K562 (cell line): ENCODE measurements around the gene DDX41. TPM values are rescaled to one million over a fixed set of nuclear protein-coding genes. Genes with fewer than 3 reads are reported as not detected.

ENCODE experiments used
- ATAC-seq: fragments of 200-7000 bp; cut with Tn5 transposase; 3 replicates; pipeline ENCODE4 v1.9.1; 2020; ENCODE audit warnings: moderate library complexity
- BruUV-seq: library from RNA; stranded (reverse); fragments of 400-500 nt; replicated peaks from 2 replicates; lab custom pipeline; 2021; lab: Mats Ljungman, UMichigan
- CTCF ChIA-PET: fragments of 300-600 bp; formaldehyde crosslinking; extraction: SDS; loops from one replicate; lab custom pipeline; 2021; ENCODE audit warnings: low intra/inter-chr PET ratio; lab: Yijun Ruan, JAX
- POLR2A ChIA-PET: fragments of 300-600, 350-650 bp; sonication (Branson Sonifier 250); formaldehyde crosslinking; extraction: SDS; loops from one replicate; lab custom pipeline; 2021; ENCODE audit warnings: antibody characterized with exemption, inconsistent platforms; lab: Yijun Ruan, JAX
- DNase-seq, 4 experiments: peaks; one replicate each; pipeline versions ENCODE4 v3.0.0 to v3.0.0-alpha.2; 2011 to 2018; ENCODE audit warnings: low spot score in 3 of 4, mixed read lengths in 3 of 4; ENCODE audit errors: extremely low read depth in 1 of 4
- FAIRE-seq: peaks from 2 replicates; lab custom pipeline; 2011; peaks lifted over from hg19 to GRCh38; lab: Jason Lieb, UNC
- H2AFZ ChIP-seq: 2 replicates; pipeline ENCODE4 v1.6.0; 2011; ENCODE audit warnings: low read depth, low read length, control low read depth, inconsistent platforms
- H3K27ac ChIP-seq: fragments of 200-600 bp; 3 replicates; pipeline ENCODE4 v1.8.0; 2011; ENCODE audit warnings: low read depth, mild to moderate bottlenecking, control low read depth, inconsistent platforms, low read length, moderate library complexity, mixed read lengths; ENCODE audit errors: extremely low read depth
- H3K27me3 ChIP-seq, 2 experiments: fragments of 300-600 bp in 1 of 2; 2 replicates in 1 of 2; 3 replicates in 1 of 2; pipeline versions ENCODE4 v1.6.0 to v1.8.0; 2011; ENCODE audit warnings: inconsistent platforms in 2 of 2, low read length in 2 of 2, mild to moderate bottlenecking in 1 of 2, mixed read lengths in 1 of 2, moderate library complexity in 1 of 2; ENCODE audit not compliant: control insufficient read depth in 2 of 2, insufficient read depth in 2 of 2
- H3K36me3 ChIP-seq: fragments of 300-600 bp; 3 replicates; pipeline ENCODE4 v1.8.0; 2011; ENCODE audit warnings: mild to moderate bottlenecking, low read length, inconsistent platforms; ENCODE audit not compliant: control insufficient read depth, insufficient read depth
- H3K4me1 ChIP-seq, 2 experiments: fragments of 200-600 bp in 1 of 2; replicated peaks in 1 of 2; 2 replicates in 1 of 2; 3 replicates in 1 of 2; pipeline versions ENCODE4 v1.5.1 to v1.8.0; 2011; ENCODE audit warnings: inconsistent platforms in 2 of 2, low read length in 2 of 2, mild to moderate bottlenecking in 1 of 2, mixed read lengths in 1 of 2, moderate library complexity in 1 of 2; ENCODE audit not compliant: control insufficient read depth in 2 of 2, insufficient read depth in 2 of 2
- H3K4me2 ChIP-seq: 2 replicates; pipeline ENCODE4 v1.6.1; 2011; ENCODE audit warnings: low read length, control low read depth, inconsistent platforms, mixed read lengths; ENCODE audit not compliant: insufficient read depth
- H3K4me3 ChIP-seq: fragments of 200-600 bp; sonication (generic), shearing (Covaris generic); 2 replicates; pipeline ENCODE4 v1.5.1; 2016; ENCODE audit warnings: control low read depth, inconsistent platforms
- H3K79me2 ChIP-seq: fragments of 200-600 bp; 3 replicates; pipeline ENCODE4 v1.8.0; 2011; ENCODE audit warnings: low read length, inconsistent platforms; ENCODE audit not compliant: control insufficient read depth, insufficient read depth
- H3K9ac ChIP-seq, 2 experiments: 2 replicates each; pipeline versions ENCODE4 v1.6.0 to v1.6.1; 2011; ENCODE audit warnings: low read depth in 2 of 2, low read length in 2 of 2, control low read depth in 1 of 2, inconsistent platforms in 1 of 2, mild to moderate bottlenecking in 1 of 2, mixed read lengths in 1 of 2; ENCODE audit not compliant: insufficient read depth in 1 of 2
- H3K9me1 ChIP-seq: one replicate; pipeline ENCODE4 v1.6.0; 2011; ENCODE audit warnings: inconsistent platforms, mild to moderate bottlenecking, low read length, moderate library complexity; ENCODE audit not compliant: control insufficient read depth, insufficient read depth
- H3K9me3 ChIP-seq: replicated peaks from 2 replicates; pipeline ENCODE4 v1.5.1; 2011; ENCODE audit warnings: low read depth, low read length, inconsistent platforms; ENCODE audit not compliant: control insufficient read depth, insufficient read depth
- H4K20me1 ChIP-seq: replicated peaks from 2 replicates; pipeline ENCODE4 v1.6.1; 2011; ENCODE audit warnings: low read length, inconsistent platforms, mixed read lengths; ENCODE audit not compliant: control insufficient read depth, insufficient read depth
- CSDE1 ChIP-seq, 2 experiments: fragments of 450-650 bp; IDR thresholded peaks; 2 replicates each; pipeline ENCODE4 v1.6.1; 2016; ENCODE audit warnings: mild to moderate bottlenecking in 1 of 2
- E2F1 ChIP-seq: sonication (generic); formaldehyde crosslinking; IDR thresholded peaks from 2 replicates; pipeline ENCODE4 v1.8.1; 2023; ENCODE audit warnings: mild to moderate bottlenecking, missing genetic modification reagents, moderate library complexity
- PCBP2 ChIP-seq: fragments of 200-400 bp; formaldehyde crosslinking; IDR thresholded peaks from 2 replicates; pipeline ENCODE4 v1.6.1; 2018; ENCODE audit warnings: low read length, low read depth, mild to moderate bottlenecking, moderate library complexity; ENCODE audit not compliant: poor library complexity, severe bottlenecking
- SIN3B ChIP-seq: fragments of 450-650 bp; IDR thresholded peaks from 2 replicates; pipeline ENCODE4 v1.6.1; 2017; ENCODE audit warnings: low read depth, mild to moderate bottlenecking, moderate library complexity
- USF2 ChIP-seq: sonication (generic); formaldehyde crosslinking; IDR thresholded peaks from 2 replicates; pipeline ENCODE4 v1.5.0; 2020; ENCODE audit warnings: missing genetic modification reagents
- ZFX ChIP-seq: sonication (generic); formaldehyde crosslinking; IDR thresholded peaks from 2 replicates; pipeline ENCODE4 v1.8.0; 2022; ENCODE audit warnings: mild to moderate bottlenecking, missing genetic modification reagents, moderate library complexity
- ZNF280B ChIP-seq: fragments of 250-450 bp; sonication (Bioruptor Pico); IDR thresholded peaks from 2 replicates; pipeline ENCODE4 v1.5.1; 2021; ENCODE audit warnings: mild to moderate bottlenecking
- ZNF282 ChIP-seq: sonication (generic); formaldehyde crosslinking; IDR thresholded peaks from 2 replicates; pipeline ENCODE4 v1.8.1; 2023; ENCODE audit warnings: missing genetic modification reagents
- ZNF717 ChIP-seq: fragments of 250-450 bp; sonication (Bioruptor Pico); IDR thresholded peaks from 2 replicates; pipeline ENCODE4 v1.5.0; 2021
- WGBS: fragments of 100-300 bp; shearing (Covaris generic); methylation state at CpG from one replicate; pipeline ENCODE4 v1.1.6; 2016; ENCODE audit warnings: low coverage, mixed read lengths; ENCODE audit not compliant: insufficient coverage; ENCODE audit errors: missing lambda C conversion rate; 5-methylcytosine and 5-hydroxymethylcytosine counted together
- in situ Hi-C: fragments of 300-500 bp; cut with MboI; formaldehyde crosslinking; loops from 4 replicates; pipeline ENCODE4 v1.15.0; 2018; ENCODE audit warnings: inconsistent platforms, mixed read lengths
- intact Hi-C: fragments of 100-400 bp; cut with micrococcal nuclease; formaldehyde crosslinking; loops from 2 replicates; pipeline ENCODE4 v1.14.2; 2022
- polyA plus RNA-seq, 8 experiments: library from polyadenylated mRNA; depleted of rRNA in 4 of 8; stranded (reverse) in 5 of 8; unstranded in 3 of 8; fragments of >200 nt; fragmentation: Nextera tagmentation in 2 of 8; fragmentation: Illumina TruSeq in 1 of 8; extraction: Ambion mirVana in 2 of 8; extraction: Trizol in 1 of 8; gene quantifications; 2 replicates each; pipeline versions ENCODE4 v1.2.1 to v1.2.3, GENCODE V29; 2011 to 2014; ENCODE audit warnings: inconsistent platforms in 1 of 8, missing spikeins in 1 of 8
- total RNA-seq, 7 experiments: library from RNA; depleted of rRNA in 6 of 7; stranded (reverse); fragments of >200 nt in 6 of 7; fragmentation: Illumina TruSeq in 2 of 7; extraction: Trizol in 2 of 7; gene quantifications; 2 replicates each; pipeline versions ENCODE4 v1.2.1 to v1.2.3, GENCODE V29; 2011 to 2021; ENCODE audit warnings: low replicate concordance in 1 of 7
- TF ChIP-seq, protein P1 (sequence below): fragments of 250-450 bp; sonication (Bioruptor Pico); IDR thresholded peaks from 2 replicates; pipeline ENCODE4 v1.8.0; 2022; ENCODE audit warnings: moderate library complexity, mild to moderate bottlenecking, inconsistent platforms

The DDX41 gene
- total and polyA plus RNA-seq, 9 of the 15 experiments (the other 6 are each of a cell fraction or from before 2014, with no cell fraction given): 38.2 to 284 (median 116) TPM

DNA sequence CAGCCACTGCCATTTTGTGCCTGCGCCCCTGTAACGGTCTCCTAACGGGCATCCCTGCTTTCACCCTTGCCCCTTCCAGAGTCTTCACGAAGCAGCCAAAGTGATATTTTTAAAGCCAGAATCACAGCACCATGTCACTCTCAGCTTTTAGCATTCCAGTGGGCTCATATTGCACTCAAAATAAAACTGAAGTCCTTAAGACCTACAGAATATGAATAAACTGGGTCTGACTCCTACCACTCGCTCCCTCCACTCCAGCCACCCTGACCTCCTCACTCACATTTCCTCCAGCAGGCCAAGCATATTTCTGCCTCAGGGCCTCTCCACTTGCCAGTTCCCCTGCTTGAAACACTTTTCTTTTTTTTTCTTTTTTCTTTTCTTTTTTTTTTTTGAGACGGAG is 16.9 kb downstream of the DDX41 start:
- H3K36me3 ChIP-seq: peaks cover 18% of the 10 kb centered on the region; the same call in 2 of the 3 replicates
- in situ Hi-C loops: no loop called here
- ATAC-seq (no peak), DNase-seq (no peak), FAIRE-seq (no peak)
- no peak overlapping the region for H3K27ac ChIP-seq
- ChIA-PET CTCF (interaction anchor here (0.7 to 2.4 kb wide), 3 partner anchors 8 to 96 kb away, joined by 3 to 19 read pairs (median 3); no protein-coding TSS in a partner anchor), POLR2A (interaction anchor here (2.7 kb wide), 1 partner anchor 9 kb away, joined by 26 read pairs; the partner anchor contains the start of gene DOK3)
- no TSS peak for BruUV-seq
- no peak overlapping the region for H2AFZ ChIP-seq
- H4K20me1 ChIP-seq: no peaks in the 10 kb centered on the region; the same call in 1 of the 2 replicates
- 89% methylated on average over 6 of the region's 6 CpGs for WGBS
- no peak overlapping the region for H3K4me2 ChIP-seq
- H3K9me3 ChIP-seq: no peaks in the 10 kb centered on the region
- H3K4me1 ChIP-seq: peaks cover 35 to 82% of the 10 kb centered on the region in 2 experiments
- H3K9ac ChIP-seq: no peak overlapping the region
- intact Hi-C loops: loop anchor here (2.0 to 5.0 kb wide), 2 partner anchors 95 to 183 kb away; no protein-coding TSS in a partner anchor
- H3K9me1 ChIP-seq: no peaks in the 10 kb centered on the region
- H3K79me2 ChIP-seq: peaks cover 29% of the 10 kb centered on the region
- H3K4me3 ChIP-seq: no peak overlapping the region
- no peaks in the 10 kb centered on the region for H3K27me3 ChIP-seq
- TF ChIP-seq PCBP2 (no peak), ZFX (no peak), ZNF280B (CRISPR knock-in tag) (no peak), SIN3B (no peak), USF2 (no peak), E2F1 (no peak), CSDE1 (IDR thresholded peaks at IDR 0.05) (no peak), ZNF717 (no peak), ZNF282 (CRISPR knock-in tag) (no peak)
- TF ChIP-seq, protein P1, sequence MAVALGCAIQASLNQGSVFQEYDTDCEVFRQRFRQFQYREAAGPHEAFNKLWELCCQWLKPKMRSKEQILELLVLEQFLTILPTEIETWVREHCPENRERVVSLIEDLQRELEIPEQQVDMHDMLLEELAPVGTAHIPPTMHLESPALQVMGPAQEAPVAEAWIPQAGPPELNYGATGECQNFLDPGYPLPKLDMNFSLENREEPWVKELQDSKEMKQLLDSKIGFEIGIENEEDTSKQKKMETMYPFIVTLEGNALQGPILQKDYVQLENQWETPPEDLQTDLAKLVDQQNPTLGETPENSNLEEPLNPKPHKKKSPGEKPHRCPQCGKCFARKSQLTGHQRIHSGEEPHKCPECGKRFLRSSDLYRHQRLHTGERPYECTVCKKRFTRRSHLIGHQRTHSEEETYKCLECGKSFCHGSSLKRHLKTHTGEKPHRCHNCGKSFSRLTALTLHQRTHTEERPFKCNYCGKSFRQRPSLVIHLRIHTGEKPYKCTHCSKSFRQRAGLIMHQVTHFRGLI (CRISPR knock-in tag): no peak
